Epithelial cell of proximal tubule (primary cell): Measurements from ENCODE around the gene GLB1L3. TPM values are rescaled to one million over a fixed set of nuclear protein-coding genes. Genes with fewer than 3 reads are reported as not detected.

Experiments used
- DNase-seq: peaks from one replicate; pipeline ENCODE4 v3.0.0-alpha.2; 2011; ENCODE audit warnings: low read depth
- H3K4me3 ChIP-seq: 2 replicates; pipeline ENCODE4 v1.5.1; 2011; ENCODE audit warnings: low read depth, mild to moderate bottlenecking, low read length
- total RNA-seq: library from RNA; depleted of rRNA; stranded (reverse); fragments of >200 nt; gene quantifications from 2 replicates; pipeline ENCODE4 v1.2.3, GENCODE V29; 2015
- TF ChIP-seq, protein P1 (sequence below): conservative IDR thresholded peaks from 2 replicates; pipeline ENCODE4 v1.5.1; 2012; ENCODE audit warnings: low read depth, mild to moderate bottlenecking, low read length

The GLB1L3 gene
- total RNA-seq, 1 donor from 2014 or later: 0.17 TPM

DNA sequence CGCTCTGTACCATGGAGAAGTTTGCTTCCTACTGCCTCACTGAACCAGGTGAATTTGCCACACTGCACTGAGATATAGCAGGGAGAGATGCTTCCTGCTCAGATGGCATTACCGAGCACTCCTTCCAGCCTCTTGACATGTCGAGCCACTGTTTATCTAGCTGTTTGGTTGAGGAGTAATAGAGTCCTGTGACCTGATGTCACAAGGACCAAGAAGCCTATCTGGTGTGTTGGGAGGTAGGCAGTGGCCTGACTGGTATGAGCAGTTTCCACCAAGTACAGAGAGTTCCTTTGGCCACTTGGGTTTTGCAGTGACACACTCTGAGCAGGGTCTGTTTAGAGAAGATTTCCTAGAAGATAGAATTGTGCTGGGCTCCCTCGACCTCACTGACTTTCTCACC, 17.6 kb upstream of the GLB1L3 start:
- TF ChIP-seq, protein P1, sequence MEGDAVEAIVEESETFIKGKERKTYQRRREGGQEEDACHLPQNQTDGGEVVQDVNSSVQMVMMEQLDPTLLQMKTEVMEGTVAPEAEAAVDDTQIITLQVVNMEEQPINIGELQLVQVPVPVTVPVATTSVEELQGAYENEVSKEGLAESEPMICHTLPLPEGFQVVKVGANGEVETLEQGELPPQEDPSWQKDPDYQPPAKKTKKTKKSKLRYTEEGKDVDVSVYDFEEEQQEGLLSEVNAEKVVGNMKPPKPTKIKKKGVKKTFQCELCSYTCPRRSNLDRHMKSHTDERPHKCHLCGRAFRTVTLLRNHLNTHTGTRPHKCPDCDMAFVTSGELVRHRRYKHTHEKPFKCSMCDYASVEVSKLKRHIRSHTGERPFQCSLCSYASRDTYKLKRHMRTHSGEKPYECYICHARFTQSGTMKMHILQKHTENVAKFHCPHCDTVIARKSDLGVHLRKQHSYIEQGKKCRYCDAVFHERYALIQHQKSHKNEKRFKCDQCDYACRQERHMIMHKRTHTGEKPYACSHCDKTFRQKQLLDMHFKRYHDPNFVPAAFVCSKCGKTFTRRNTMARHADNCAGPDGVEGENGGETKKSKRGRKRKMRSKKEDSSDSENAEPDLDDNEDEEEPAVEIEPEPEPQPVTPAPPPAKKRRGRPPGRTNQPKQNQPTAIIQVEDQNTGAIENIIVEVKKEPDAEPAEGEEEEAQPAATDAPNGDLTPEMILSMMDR: no peak
- no peak for DNase-seq
- H3K4me3 ChIP-seq: no peak overlapping the region

DNA sequence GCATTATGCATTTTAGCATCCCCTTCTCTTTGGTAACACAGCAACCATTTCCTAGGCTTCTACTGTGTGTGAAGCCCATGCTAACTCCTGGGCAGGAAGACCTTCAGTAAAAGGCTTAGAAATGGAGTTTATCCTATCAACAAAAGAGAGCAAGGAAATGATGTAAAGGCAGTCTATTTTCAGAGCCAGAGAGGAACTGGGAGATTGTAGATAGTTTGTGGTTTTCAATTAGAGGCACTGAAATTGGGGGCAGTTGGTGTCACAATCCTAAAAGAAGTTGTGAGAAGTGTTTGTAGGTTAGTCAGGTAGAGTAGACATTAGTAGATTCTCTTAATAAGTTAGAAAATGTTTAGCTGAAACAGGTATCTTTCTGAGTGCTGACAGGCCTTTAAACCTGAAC, 15.7 kb upstream of the GLB1L3 start:
- DNase-seq: no peak
- H3K4me3 ChIP-seq: no peak overlapping the region
- TF ChIP-seq, protein P1: no peak

DNA sequence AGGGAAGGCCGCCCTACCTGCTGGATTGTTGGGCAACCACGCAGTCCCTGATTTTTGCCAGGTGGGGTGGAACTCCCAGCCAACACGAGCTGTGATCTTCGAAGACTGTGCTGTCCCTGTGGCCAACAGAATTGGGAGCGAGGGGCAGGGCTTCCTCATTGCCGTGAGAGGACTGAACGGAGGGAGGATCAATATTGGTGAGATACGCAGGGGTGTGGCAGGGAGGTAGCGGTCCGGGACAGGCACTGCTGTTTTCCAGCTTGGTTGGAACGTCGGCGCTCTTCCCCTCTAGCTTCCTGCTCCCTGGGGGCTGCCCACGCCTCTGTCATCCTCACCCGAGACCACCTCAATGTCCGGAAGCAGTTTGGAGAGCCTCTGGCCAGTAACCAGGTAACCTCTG, 15.2 kb upstream of the GLB1L3 start:
- H3K4me3 ChIP-seq: no peak overlapping the region
- DNase-seq: no peak
- TF ChIP-seq, protein P1: no peak

DNA sequence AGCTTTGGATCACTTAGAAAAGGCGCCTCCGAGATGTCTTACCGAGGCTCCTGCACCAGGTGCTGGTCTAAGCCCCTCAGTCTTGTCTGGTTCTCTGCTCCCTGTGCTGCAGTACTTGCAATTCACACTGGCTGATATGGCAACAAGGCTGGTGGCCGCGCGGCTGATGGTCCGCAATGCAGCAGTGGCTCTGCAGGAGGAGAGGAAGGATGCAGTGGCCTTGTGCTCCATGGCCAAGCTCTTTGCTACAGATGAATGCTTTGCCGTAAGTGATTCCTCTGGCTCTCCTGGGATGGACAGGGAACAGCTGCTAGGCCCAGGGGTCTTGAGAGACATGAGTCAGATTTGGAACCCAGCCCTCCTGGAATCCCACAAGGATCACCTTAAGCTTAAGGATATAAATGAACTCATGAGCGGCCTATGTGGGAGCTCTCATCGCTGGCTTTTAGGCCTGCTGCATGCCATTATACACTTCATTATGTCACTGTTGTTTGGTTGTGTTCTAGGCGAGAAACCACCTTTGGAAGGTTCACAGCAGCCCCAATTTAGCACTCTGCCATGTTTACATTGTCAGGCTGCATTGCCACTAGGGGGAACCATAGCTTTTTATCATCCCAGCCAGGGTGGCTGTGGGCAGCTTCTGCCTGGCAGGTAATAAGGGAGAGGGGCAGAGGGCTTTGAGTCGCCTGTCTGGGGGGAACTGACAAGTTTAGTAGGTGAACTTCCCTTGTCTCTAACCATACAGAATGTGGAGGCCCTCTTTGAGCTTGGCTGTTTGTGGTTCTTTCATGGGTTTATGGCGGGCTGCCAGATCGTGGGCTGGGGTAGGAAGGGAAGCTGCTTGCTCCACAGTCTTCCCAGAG, 14.3 kb upstream of the GLB1L3 start:
- no peak overlapping the region for H3K4me3 ChIP-seq
- TF ChIP-seq, protein P1: peak; percentile 70
- no peak for DNase-seq

DNA sequence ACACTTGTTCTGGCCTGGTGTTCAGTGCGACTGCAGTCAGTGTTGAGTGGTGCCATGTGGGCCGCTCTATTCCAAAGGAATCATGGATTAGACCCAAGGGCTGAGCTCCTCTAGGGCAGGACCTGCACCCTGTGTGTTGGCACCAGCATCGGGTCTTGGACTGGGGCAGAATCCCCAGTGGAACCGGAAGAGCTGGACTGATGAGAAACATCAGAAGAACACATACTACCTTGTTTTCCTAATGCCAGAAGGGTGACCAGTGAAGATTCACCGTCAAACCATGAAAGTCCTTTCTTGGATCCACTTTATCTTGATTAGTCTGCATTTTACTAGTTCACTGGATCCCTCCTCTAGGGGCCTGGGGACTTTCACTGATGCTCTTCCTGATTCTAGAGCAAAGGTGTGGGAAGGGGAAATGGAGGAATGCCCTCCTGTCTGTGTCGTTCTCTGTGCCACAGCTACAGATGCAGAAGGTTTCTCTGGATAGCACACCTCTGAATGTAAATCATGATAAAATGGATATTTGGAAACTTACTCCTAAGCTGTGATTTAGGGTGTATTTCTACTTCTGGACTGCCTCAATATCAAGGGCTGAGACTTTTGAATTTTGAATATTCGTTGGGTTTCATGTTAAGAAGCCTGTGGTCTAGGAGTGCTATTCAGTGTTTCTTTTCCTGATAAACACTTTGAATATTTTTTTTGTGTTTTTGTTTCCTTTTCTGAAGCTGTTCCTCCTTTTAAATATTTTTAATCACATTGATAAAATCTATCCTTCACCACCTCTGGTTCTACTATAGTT, 11.0 kb upstream of the GLB1L3 start:
- no peak for DNase-seq
- H3K4me3 ChIP-seq: no peak overlapping the region
- TF ChIP-seq, protein P1: no peak

DNA sequence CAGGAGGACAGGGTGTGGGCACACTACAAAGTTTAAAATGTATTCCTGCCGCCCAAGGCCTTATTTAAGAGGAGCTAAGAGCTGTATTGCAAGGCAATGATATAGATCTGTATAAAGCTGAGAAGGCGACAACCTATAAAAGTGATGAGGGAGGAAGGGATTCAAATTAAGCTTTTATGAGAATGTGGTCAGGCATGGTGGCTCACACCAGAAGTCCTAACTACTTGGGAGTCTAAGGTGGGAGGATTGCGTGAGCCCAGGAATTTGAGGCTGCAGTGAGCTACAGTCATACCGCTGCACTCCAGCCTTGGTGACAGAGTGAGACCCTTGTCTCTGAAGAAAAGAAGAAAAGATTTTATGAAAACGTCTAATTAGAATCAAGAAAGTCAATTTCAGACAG, 9.7 kb upstream of the GLB1L3 start:
- TF ChIP-seq, protein P1: no peak
- no peak overlapping the region for H3K4me3 ChIP-seq
- no peak for DNase-seq

DNA sequence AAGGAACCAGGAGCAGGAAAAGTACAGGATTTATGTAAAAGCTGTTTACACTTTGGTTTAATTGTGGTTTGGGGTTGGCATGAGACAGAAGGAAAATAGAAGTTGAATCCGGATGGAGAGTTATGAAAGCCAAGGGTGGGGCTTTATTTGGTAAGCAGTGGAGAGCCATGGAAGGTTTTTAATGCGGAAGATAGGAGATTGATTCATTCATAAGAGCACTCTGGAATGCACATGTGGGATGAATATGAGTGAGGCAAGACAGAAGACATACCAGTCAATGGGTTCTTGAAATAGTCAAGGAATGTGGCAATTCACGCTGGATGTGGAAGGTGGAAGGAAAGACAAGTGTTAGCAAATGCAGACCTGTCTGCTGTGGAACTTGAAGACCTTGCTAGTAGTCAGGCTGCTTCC, 9.3 kb upstream of the GLB1L3 start:
- TF ChIP-seq, protein P1: no peak
- DNase-seq: no peak
- H3K4me3 ChIP-seq: no peak overlapping the region
